Measurements from ENCODE around the gene HSBP1. TPM values are rescaled to one million over a fixed set of nuclear protein-coding genes. Genes with fewer than 3 reads are reported as not detected.

HSBP1 gene
- total RNA-seq, 1 donor from 2014 or later = 70.4 TPM

- intact Hi-C loops (cut with micrococcal nuclease) = no loop called here
Measured at GRCh38 chr16:83803811-83804210, 4.0 kb upstream of the HSBP1 start.

DNA sequence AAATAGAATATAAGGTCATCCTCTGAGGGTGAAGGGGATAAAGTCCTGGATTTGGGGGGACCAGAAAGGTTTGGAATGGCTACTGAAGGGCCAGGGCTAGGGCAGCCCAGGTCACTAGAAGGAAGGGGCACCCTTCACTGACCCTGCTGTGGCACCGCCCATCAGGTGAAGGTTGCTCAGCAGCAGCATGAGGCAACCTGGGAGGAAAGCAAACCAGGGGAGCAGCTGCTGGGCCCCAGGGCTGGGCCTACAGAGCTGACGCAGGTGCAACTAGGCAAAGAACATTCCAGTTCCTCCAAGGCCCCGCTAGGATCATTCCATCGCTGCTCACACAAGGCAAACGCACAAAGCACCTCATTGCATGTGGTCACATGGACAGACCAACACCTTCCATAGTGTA, 3.4 kb upstream of the HSBP1 start:
- intact Hi-C loops (cut with micrococcal nuclease) = no loop called here

DNA sequence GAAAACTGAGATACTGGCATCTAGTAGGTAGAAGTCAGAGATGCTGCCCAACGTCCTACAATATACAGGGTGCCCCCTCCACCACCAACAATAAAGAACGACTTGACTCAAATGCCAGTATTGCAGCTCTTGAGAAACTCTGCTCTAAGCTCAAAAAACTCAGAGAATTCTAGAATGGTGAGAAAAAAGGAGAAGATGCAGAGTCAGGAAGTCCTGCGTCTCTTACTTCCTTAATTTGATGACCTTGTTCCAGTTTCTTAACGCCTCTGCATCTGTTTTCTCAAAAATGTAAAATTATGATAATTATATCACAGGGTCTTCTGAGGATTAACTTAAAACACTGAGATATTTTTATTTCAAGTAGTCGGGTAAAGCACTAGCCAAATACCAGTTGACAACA, 1.7 kb upstream of the HSBP1 start:
- intact Hi-C loops (cut with micrococcal nuclease) = loop anchor here (2.0 to 5.0 kb wide), 7 partner anchors 381 to 1794 kb away; partner anchors contain the start of genes KIAA0513, SDR42E1, TAF1C and ZDHHC7

GRCh38 chr16:83806731-83807130, 1.0 kb upstream of the HSBP1 start:
- intact Hi-C loops (cut with micrococcal nuclease) = loop anchor here (1.0 to 5.0 kb wide), 12 partner anchors 30 to 1794 kb away; partner anchors contain the start of genes DNAAF1, HSDL1, KIAA0513 and MBTPS1

GRCh38 chr16:83807327-83807709, 460 bp upstream of the HSBP1 start:
- intact Hi-C loops (cut with micrococcal nuclease) = loop anchor here (1.0 to 5.0 kb wide), 12 partner anchors 29 to 1795 kb away; partner anchors contain the start of genes DNAAF1, HSDL1, KIAA0513 and MBTPS1

DNA sequence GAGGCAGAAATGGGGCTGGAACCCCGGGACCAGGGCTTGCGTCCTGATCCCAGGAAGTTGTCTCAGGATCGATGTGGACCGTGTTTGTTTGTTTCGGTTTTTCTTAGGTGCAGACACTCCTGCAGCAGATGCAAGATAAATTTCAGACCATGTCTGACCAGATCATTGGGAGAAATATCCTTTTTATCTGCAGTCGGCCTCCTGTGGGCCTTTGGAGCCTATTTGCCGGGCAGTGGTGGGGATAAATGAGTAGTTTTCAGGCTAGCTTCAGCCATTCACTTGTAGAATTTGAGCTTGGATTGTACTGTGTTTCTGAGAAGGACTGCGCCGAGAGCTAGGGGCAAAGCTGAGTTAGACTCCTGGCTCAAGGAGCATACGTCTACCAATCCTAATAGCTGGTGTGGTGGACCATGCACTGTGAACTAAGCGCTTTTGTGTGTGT, 816 bp downstream of the HSBP1 start:
- intact Hi-C loops (cut with micrococcal nuclease) = loop anchor here (1.0 to 5.0 kb wide), 7 partner anchors 18 to 1796 kb away; partner anchors contain the start of genes KIAA0513, OSGIN1, SDR42E1 and ZDHHC7

DNA sequence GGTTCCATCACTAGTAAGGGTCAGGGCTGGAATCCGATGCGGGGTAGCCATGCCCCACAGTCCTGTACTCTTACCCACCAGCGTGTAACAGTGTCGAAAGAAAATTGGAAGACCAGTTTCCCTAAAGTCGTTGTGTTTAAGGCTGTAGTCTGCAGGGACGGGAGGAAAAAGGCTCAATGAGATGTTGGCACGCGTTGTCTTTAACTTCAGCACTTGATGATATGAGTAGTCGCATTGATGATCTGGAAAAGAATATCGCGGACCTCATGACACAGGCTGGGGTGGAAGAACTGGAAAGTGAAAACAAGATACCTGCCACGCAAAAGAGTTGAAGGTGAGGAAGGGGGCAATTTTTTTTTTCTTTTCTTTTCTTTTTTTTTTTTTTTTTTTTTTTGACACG, 1.3 kb downstream of the HSBP1 start:
- intact Hi-C loops (cut with micrococcal nuclease) = loop anchor here (5.0 kb wide), 5 partner anchors 1152 to 1797 kb away; partner anchors contain the start of genes KIAA0513, SDR42E1 and ZDHHC7

GRCh38 chr16:83810901-83811300, 3.1 kb downstream of the HSBP1 start:
- intact Hi-C loops (cut with micrococcal nuclease) = no loop called here

DNA sequence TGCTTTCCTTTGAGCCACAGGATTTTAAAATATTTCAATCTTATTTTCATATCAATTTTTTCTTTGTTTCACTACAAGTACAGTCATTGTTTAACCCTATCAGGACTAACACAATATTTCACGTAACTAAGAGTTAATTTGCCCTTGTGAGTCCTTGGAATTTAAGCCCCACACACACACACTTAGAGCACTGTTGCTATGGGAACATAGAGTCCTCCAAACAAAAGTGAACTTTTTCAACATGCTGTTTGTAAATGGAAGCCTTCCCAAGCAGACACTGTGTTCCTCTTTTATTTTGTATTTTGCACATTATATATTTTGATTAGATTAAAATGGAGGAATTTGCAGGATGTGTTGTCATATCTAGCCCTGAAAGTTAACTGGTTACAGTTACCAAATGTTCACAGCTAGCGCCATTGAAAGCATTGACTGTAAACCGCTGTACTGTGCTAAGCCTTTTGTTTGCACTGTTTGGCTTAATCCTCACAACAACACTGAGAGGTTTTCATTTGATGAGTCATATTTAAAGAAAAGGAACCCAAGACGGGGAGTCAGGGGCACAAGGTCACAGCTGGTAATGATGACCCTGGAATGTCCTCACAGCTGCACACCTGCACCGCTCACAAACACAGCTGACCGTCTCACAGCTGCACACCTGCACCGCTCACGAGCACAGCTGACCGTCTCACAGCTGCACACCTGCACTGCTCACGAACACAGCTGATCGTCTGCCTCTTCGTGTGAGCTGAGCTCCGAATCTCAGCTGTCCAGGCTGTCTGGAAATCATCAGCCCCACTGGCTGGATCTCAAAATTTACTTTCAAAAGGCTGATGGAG, 6.3 kb downstream of the HSBP1 start:
- intact Hi-C loops (cut with micrococcal nuclease) = no loop called here

GRCh38 chr16:83814659-83814985, 6.8 kb downstream of the HSBP1 start:
- intact Hi-C loops (cut with micrococcal nuclease) = no loop called here

GRCh38 chr16:83817022-83817421, 9.2 kb downstream of the HSBP1 start:
- intact Hi-C loops (cut with micrococcal nuclease) = no loop called here

DNA sequence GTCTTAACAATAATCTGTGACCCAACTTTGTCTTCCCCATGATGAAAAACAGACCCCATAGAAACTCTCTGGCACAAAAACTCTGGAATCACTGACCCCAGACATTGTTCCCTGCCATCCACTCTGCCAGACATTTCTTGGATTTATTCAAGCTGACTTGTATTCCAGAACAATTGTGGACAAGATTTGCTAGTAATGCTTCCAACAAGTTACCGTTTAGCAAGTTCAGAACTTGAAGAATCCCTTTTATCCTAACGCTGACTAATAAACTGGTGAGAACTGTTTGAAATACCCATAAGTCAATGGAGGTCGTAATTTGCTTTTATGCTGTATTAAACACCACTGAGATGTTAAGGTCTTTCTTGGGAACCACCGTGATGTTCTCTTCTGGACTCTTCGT, 10.5 kb downstream of the HSBP1 start:
- intact Hi-C loops (cut with micrococcal nuclease) = no loop called here

DNA sequence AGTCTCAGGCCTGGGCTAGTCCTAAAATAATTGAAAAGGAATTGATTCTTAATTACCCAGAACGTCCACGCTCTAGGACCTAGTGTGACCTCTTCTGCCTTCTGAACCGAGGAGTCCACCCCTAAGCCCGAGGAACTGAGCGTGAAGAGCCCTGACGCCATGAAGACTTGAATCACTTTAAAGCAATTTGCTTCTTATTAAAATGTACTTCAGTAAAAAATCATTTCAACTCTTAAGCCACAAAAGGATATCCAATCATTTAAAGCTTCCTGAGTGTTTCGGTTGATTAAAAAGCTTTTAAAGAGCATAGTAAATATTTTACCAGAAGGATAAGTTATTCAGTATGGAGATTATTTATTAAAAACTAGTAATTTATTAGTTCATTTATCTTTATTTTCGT, 11.6 kb downstream of the HSBP1 start:
- intact Hi-C loops (cut with micrococcal nuclease) = no loop called here

DNA sequence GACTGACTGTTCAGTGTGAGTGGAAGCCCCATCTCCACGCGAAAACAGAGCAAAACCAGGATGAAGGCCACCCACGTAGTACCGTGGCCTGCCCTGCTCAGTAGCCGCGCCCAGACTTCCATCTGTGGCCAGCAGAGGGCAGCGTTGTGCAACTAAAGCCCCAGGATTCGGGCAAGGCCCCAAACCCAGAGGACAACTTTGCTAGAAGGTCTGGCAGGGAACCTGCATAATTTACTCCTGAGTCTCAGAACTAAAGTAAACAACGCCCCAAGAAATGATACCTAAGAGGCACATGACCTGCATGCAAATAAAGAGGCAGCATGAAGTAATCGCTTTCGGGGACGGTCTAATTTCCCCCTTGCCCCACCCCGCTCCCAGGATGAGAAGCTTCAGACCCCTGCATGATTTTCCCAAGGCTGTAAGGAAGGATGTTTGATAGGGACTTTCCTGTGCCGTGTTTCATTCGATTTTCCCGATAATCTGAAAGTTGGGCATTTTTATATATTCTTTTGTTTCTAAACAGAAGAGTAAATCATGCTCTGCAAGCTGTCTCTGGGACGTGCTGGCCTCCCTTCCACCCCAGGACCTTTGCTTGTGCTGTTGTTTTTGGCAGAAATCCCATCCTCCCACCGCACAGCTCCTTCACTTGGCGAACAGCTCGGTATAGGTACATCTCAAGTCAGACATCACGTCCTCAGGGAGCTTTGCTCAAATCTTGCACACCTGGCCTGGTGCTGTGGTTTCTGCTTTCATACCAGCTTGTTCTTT, 18.6 kb downstream of the HSBP1 start:
- intact Hi-C loops (cut with micrococcal nuclease) = loop anchor here (1.0 to 5.0 kb wide), 8 partner anchors 18 to 1564 kb away; partner anchors contain the start of genes MLYCD and TAF1C

GRCh38 chr16:83830091-83830768, 22.5 kb downstream of the HSBP1 start:
- intact Hi-C loops (cut with micrococcal nuclease) = no loop called here

DNA sequence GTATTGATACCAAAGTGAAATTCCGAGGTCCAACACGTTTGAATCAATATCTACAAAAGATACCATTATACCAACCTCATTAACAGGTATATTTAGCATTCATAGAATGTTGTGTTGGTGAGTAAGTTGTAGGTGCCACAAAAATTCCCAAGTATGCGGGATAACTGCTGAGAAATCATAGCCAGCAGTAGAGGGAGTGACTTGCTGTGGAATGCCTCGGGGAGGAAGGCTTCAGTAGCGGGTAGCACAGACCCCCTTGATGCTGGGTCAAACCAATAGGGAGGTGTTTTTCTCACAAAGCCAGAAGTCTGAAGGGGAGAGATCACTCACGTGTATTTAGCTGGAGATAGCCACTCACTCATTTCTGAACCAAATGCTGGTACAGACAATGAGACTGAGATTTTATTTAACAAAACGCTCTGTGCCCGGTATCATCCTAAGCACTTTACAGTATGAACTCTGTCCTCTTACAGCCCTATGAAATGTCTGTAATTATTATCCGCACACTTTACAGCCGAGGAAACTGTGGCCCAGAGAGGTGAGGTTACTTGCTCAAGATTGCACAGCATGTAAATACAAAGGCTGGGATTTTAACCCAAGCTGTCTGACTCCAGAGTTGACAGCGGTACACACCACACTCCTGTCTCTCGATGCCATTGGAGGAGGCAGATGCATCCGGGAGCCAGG, 23.1 kb downstream of the HSBP1 start:
- intact Hi-C loops (cut with micrococcal nuclease) = no loop called here

GRCh38 chr16:83831456-83831987, 23.7 kb downstream of the HSBP1 start:
- intact Hi-C loops (cut with micrococcal nuclease) = no loop called here

GRCh38 chr16:83833921-83834320, 26.1 kb downstream of the HSBP1 start:
- intact Hi-C loops (cut with micrococcal nuclease) = no loop called here

DNA sequence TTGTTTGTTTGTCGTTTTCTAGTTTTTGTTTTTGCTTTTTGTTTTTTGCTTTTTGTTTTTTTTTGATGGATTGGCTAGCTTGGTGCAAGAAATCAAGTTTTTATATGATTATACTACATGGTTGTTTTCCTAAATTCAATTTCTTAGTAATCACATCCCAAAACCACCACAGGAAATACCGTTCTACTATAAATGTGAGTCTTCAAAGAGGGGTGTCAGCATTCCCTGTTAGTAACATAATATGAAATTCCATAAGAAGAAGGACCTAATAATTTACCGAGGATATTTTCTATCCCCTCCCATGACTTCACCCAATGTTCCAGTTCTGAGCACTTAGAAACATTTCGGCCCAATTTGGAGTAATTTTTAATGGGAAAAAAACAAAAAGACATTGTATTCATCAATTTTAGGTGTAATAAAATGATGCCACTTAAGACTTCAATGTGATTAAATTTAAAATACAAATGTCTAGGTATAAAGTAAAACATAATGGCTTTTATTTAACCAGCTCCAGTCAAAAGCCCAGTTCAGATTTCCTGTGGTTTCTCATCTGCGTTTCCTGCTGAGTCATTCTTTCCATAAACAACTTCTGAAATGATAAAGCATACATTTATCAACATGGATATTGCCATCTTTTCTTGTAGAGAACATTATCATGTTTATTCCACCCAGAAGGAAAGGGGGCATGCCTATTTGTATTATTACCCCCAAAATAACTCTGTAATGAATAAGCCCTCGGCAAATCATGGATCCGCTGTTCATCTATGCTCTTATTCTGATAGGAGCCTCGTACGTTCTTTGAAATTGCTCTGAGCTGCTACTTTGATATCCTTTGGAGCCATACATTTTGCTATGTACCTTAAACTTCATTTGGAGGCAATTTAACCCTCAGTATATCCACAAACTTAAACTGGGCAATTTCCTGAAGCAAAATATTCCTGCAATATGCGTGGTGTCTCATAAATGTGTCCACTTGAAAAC, 28.1 kb downstream of the HSBP1 start:
- intact Hi-C loops (cut with micrococcal nuclease) = loop anchor here (1.0 to 2.0 kb wide), 2 partner anchors 29 to 63 kb away; partner anchors contain the start of genes HSBP1 and MLYCD
